ENCODE results near the gene EPHB3. TPM values are rescaled to one million over a fixed set of nuclear protein-coding genes. Genes with fewer than 3 reads are reported as not detected.

EPHB3 gene
- total and polyA plus RNA-seq, 4 donors: 0.14 to 1.8 (median 0.67) TPM

DNA sequence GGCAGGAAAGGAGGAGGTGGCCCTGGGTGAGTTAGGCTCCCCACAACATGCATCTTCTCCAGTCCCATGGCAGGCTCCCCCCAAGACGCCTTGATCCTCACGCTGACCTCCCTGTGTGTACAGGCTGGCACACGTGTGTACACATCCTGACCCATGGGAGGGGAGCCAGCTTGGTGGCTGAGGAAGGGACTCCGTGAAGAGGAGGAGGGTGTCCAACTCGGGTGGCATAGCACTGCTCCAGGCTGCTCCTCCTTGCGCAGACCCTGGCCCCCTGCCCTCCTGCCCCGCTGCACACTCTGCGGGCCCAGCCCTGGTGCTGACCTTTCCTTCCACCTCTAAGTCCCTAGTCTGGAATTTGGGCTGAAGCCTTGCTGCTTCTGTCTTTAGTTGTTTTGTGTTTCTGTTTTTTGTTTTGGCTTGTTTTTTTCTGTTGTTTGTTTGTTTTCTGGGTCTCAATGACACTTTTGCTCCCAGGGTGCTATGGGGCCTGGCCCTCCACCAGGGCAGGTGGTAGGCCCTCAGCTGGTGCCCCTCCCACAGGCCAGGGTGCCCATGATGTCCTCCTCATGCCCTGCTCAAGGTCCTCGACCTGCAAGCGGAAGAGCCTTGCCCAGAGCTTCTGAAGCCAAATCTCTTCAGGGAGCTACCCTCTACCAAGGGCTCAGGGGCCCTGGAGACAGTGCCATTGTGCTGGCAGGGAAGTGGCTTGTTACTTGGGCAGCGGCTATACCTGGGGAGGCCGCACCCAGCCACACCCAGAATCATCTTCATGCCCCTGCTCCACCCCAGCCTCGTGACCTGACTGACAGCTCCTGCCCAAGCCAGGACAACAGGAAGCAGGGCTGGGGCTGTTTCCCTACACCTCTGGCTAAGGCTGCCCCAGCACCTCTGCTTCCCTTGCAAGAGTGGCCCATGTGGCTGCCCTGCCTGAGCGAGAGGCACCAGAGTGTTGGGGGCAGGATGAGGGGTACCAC lies 5.1 kb downstream of the EPHB3 start:
- Histone ChIP-seq H3K9ac (ENCODE audit: low read depth in 1 of 2, low read length in 2 of 2) (no peak overlapping the region), H3K27me3 (ENCODE audit: control insufficient read depth in 4 of 4, insufficient read depth in 4 of 4, low read length in 3 of 4) (no peaks in the 10 kb centered on the region), H3K9me3 (ENCODE audit: control insufficient read depth in 4 of 4, low read length in 3 of 4) (no peaks in the 10 kb centered on the region), H3K4me3 (ENCODE audit: low read depth in 1 of 3, low read length in 3 of 3) (no peak overlapping the region), H3K27ac (ENCODE audit: low read depth in 1 of 2, low read length in 2 of 2) (no peak overlapping the region), H3K36me3 (ENCODE audit: control insufficient read depth in 4 of 4, insufficient read depth in 3 of 4, low read depth in 1 of 4, low read length in 3 of 4) (no peaks in the 10 kb centered on the region), H3K4me1 (ENCODE audit: control insufficient read depth in 4 of 4, insufficient read depth in 4 of 4, low read length in 3 of 4) (peaks cover 0 to 9% (median 2%) of the 10 kb centered on the region in 4 donors)
- TF ChIP-seq EGR1 (IDR thresholded peaks at IDR 0.05; ENCODE audit: low read depth in 2 of 2): no peak
- no peak for TF ChIP-seq HNF4A (conservative IDR thresholded peaks at IDR 0.05)
- TF ChIP-seq, protein P1, sequence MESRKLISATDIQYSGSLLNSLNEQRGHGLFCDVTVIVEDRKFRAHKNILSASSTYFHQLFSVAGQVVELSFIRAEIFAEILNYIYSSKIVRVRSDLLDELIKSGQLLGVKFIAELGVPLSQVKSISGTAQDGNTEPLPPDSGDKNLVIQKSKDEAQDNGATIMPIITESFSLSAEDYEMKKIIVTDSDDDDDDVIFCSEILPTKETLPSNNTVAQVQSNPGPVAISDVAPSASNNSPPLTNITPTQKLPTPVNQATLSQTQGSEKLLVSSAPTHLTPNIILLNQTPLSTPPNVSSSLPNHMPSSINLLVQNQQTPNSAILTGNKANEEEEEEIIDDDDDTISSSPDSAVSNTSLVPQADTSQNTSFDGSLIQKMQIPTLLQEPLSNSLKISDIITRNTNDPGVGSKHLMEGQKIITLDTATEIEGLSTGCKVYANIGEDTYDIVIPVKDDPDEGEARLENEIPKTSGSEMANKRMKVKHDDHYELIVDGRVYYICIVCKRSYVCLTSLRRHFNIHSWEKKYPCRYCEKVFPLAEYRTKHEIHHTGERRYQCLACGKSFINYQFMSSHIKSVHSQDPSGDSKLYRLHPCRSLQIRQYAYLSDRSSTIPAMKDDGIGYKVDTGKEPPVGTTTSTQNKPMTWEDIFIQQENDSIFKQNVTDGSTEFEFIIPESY (IDR thresholded peaks at IDR 0.05): no peak
- TF ChIP-seq, protein P2, sequence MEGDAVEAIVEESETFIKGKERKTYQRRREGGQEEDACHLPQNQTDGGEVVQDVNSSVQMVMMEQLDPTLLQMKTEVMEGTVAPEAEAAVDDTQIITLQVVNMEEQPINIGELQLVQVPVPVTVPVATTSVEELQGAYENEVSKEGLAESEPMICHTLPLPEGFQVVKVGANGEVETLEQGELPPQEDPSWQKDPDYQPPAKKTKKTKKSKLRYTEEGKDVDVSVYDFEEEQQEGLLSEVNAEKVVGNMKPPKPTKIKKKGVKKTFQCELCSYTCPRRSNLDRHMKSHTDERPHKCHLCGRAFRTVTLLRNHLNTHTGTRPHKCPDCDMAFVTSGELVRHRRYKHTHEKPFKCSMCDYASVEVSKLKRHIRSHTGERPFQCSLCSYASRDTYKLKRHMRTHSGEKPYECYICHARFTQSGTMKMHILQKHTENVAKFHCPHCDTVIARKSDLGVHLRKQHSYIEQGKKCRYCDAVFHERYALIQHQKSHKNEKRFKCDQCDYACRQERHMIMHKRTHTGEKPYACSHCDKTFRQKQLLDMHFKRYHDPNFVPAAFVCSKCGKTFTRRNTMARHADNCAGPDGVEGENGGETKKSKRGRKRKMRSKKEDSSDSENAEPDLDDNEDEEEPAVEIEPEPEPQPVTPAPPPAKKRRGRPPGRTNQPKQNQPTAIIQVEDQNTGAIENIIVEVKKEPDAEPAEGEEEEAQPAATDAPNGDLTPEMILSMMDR (IDR thresholded peaks at IDR 0.05; ENCODE audit: low read depth, low read length, missing input control): no peak
- no peak for TF ChIP-seq SP1 (IDR thresholded peaks at IDR 0.05)
- TF ChIP-seq TAF1 (conservative IDR thresholded peaks at IDR 0.05): no peak
- TF ChIP-seq RXRA (IDR thresholded peaks at IDR 0.05): no peak
- TF ChIP-seq, protein P3, sequence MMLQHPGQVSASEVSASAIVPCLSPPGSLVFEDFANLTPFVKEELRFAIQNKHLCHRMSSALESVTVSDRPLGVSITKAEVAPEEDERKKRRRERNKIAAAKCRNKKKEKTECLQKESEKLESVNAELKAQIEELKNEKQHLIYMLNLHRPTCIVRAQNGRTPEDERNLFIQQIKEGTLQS (IDR thresholded peaks at IDR 0.05): no peak
- no peak for TF ChIP-seq JUND (IDR thresholded peaks at IDR 0.05)
- 79% methylated on average over 14 of the region's 14 CpGs for WGBS
- no peak for DNase-seq (ENCODE audit: low spot score)

DNA sequence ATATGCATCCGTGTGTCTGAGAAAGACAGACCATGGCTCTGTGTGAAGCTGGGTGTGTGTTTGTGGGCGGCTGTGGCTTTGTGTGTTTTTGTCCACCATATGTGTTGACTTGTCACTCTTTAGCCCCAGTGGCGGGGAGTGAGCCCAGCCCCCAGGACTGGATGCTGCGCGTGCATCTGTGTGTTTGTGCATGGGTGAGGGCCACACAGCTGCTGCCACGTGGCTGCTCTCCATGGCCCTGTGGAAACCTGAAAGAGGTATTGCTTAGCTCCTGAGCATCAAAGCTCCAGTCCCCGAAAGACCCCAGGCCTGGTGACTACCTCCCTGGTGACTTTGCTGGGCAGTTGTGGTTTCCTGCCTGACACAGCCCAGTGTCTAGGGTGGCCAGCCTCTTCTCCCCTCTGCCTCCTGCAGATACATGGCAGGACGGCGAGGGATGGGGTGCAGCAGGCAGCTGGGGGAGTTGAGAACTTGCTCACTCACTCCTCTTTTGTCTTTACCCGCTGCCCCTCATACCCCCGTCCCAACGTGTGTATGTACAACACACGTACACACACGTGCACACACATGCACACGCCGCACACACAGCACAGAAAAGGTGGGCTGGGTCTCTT lies 6.5 kb downstream of the EPHB3 start:
- Histone ChIP-seq H3K4me3 (ENCODE audit: low read depth in 1 of 3, low read length in 3 of 3) (no peak overlapping the region), H3K9ac (ENCODE audit: low read depth in 1 of 2, low read length in 2 of 2) (no peak overlapping the region), H3K9me3 (ENCODE audit: control insufficient read depth in 4 of 4, low read length in 3 of 4) (no peaks in the 10 kb centered on the region), H3K4me1 (ENCODE audit: control insufficient read depth in 4 of 4, insufficient read depth in 4 of 4, low read length in 3 of 4) (peaks cover 0 to 6% (median 2%) of the 10 kb centered on the region in 4 donors), H3K27me3 (ENCODE audit: control insufficient read depth in 4 of 4, insufficient read depth in 4 of 4, low read length in 3 of 4) (no peaks in the 10 kb centered on the region), H3K36me3 (ENCODE audit: control insufficient read depth in 4 of 4, insufficient read depth in 3 of 4, low read depth in 1 of 4, low read length in 3 of 4) (no peaks in the 10 kb centered on the region), H3K27ac (ENCODE audit: low read depth in 1 of 2, low read length in 2 of 2) (no peak overlapping the region)
- 68% methylated on average over 16 of the region's 16 CpGs for whole genome bisulfite sequencing
- DNase-seq (ENCODE audit: low spot score): no peak
- TF ChIP-seq YY1 (IDR thresholded peaks at IDR 0.05) (no peak), TAF1 (conservative IDR thresholded peaks at IDR 0.05) (no peak), FOXA2 (IDR thresholded peaks at IDR 0.05) (no peak), HNF4A (conservative IDR thresholded peaks at IDR 0.05) (no peak), SP1 (IDR thresholded peaks at IDR 0.05) (no peak), FOXA1 (IDR thresholded peaks at IDR 0.05) (no peak), JUND (IDR thresholded peaks at IDR 0.05) (no peak), HNF4G (IDR thresholded peaks at IDR 0.05) (no peak)
- TF ChIP-seq, protein P1 (IDR thresholded peaks at IDR 0.05): no peak
- TF ChIP-seq, protein P3 (IDR thresholded peaks at IDR 0.05): no peak
